PC-9 (cell line): Measurements from ENCODE around the gene MED26.

Experiments used
- CTCF ChIP-seq: fragments of 200-600 bp; sonication (generic); conservative IDR thresholded peaks from 2 replicates; pipeline ENCODE4 v1.6.1; 2017; ENCODE audit warnings: mixed run types, antibody characterized with exemption, mild to moderate bottlenecking, moderate library complexity
- EZH2 ChIP-seq: fragments of 200-600 bp; sonication (generic); IDR thresholded peaks from 2 replicates; pipeline ENCODE4 v1.8.0; 2017; ENCODE audit warnings: antibody characterized with exemption, low read depth

- no peak for TF ChIP-seq CTCF
- TF ChIP-seq EZH2, result no peak
These were observed 56.7 kb downstream of the MED26 start for GRCh38 chr19:16571283-16571682.
